Naive thymus-derived CD8-positive, alpha-beta T cell (primary cell): ENCODE data around the gene SLC38A4. TPM values are rescaled to one million over a fixed set of nuclear protein-coding genes. Genes with fewer than 3 reads are reported as not detected.

Source experiments
- ATAC-seq, 2 donors: fragments of 150-1000 bp; cut with Tn5 transposase in 1 of 2; sonication (Bioruptor Pico), chemical (Tn5 transposase) in 1 of 2; 1 replicate in 1 of 2; 2 replicates in 1 of 2; pipeline ENCODE4 v1.10.0; 2021; ENCODE audit warnings: mild to moderate bottlenecking in 2 of 2, moderate library complexity in 2 of 2
- POLR2A ChIA-PET: fragments of 350-600 bp; sonication (Branson Sonifier 250); formaldehyde crosslinking; loops from one replicate; lab custom pipeline; 2021; ENCODE audit warnings: antibody characterized with exemption; lab: Charles Lee
- DNase-seq, 10 donors: peaks; one replicate each; pipeline versions ENCODE4 v3.0.0 to v3.0.0-alpha.2; 2020 to 2022
- H3K27ac Mint-ChIP-seq, 10 donors: one replicate each; pipeline ENCODE4 v1.8.0; 2020 to 2022; ENCODE audit warnings: mild to moderate bottlenecking in 10 of 10, mixed read lengths in 10 of 10, moderate library complexity in 4 of 10, inconsistent platforms in 1 of 10
- H3K27me3 Mint-ChIP-seq, 5 donors: one replicate each; pipeline ENCODE4 v1.8.0; 2021 to 2022; ENCODE audit warnings: mixed read lengths in 5 of 5
- H3K36me3 Mint-ChIP-seq, 3 donors: one replicate each; pipeline ENCODE4 v1.8.0; 2020 to 2022; ENCODE audit warnings: mixed read lengths in 3 of 3, mild to moderate bottlenecking in 2 of 3, inconsistent platforms in 1 of 3
- H3K4me1 Mint-ChIP-seq, 4 donors: one replicate each; pipeline ENCODE4 v1.8.0; 2021 to 2022; ENCODE audit warnings: mixed read lengths in 4 of 4
- H3K4me3 Mint-ChIP-seq, 10 donors: one replicate each; pipeline ENCODE4 v1.8.0; 2020 to 2022; ENCODE audit warnings: mild to moderate bottlenecking in 10 of 10, mixed read lengths in 10 of 10, moderate library complexity in 6 of 10, inconsistent platforms in 1 of 10
- H3K9me3 Mint-ChIP-seq, 9 donors: one replicate each; pipeline ENCODE4 v1.8.0; 2020 to 2022; ENCODE audit warnings: mixed read lengths in 9 of 9, mild to moderate bottlenecking in 3 of 9, inconsistent platforms in 1 of 9, moderate library complexity in 1 of 9
- polyA plus RNA-seq, 3 donors: library from polyadenylated mRNA; unstranded; fragments of 300-500 nt; fragmentation: Illumina TruSeq; gene quantifications; one replicate each; pipeline ENCODE4 v1.2.3, GENCODE V29; 2021
- total RNA-seq, 8 experiments: library from RNA in 2 of 8; stranded (reverse) in 2 of 8; gene quantifications; one replicate each; pipeline ENCODE4 v1.2.3 and lab custom pipeline; 2021 to 2026

SLC38A4 gene
- total and polyA plus RNA-seq, 5 experiments from 2014 or later = not detected

DNA sequence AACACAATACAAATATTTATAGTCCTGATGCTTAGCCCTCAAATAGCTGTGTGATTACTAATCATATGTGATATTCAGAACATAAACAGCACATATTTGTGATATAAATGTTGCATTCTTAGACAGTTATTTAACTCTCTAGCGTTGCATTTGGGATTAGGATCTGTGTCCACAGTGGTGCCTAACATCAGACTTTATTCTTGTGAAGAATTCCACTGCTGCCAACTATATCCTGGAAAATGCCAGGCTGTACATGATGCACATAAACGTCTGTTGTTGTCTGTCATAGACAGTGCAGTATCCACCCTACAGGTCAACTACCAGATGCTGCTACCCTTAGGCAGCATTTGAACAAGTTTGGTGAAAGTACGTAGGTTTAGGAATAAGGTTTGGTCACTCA, 39.0 kb downstream of the SLC38A4 start:
- no peaks in the 10 kb centered on the region for H3K4me1 Mint-ChIP-seq
- DNase-seq = no peak
- peaks cover 0 to 8% (median 6%) of the 10 kb centered on the region in 5 donors for H3K27me3 Mint-ChIP-seq
- no peaks in the 10 kb centered on the region for H3K36me3 Mint-ChIP-seq
- H3K9me3 Mint-ChIP-seq = peaks cover 0 to 1% (median 0%) of the 10 kb centered on the region in 9 donors
- no peak overlapping the region for H3K4me3 Mint-ChIP-seq
- H3K27ac Mint-ChIP-seq = no peak overlapping the region
- ATAC-seq = no peak
- POLR2A ChIA-PET = no interaction called here

DNA sequence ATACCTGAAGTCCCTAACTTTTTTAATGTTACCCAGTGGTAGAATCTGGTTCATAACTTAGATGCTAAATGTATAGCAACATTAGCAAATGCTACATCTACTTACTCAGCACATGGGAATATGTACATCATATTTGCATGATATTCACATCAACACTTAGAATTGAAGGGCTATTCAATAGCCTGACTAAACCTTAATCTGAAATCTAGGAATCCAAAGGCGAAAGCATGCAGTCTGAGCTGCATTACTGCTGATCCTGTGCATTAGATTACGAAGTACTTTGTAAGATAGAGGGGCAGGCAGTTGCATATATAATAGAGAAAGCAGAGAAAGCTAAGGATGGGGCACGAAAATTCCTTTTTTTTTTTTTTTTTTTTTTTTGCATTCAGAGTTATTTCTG, 40.4 kb downstream of the SLC38A4 start:
- POLR2A ChIA-PET = no interaction called here
- no peaks in the 10 kb centered on the region for H3K4me1 Mint-ChIP-seq
- DNase-seq (no peak), ATAC-seq (no peak)
- H3K27ac Mint-ChIP-seq = no peak overlapping the region
- no peaks in the 10 kb centered on the region for H3K36me3 Mint-ChIP-seq
- H3K27me3 Mint-ChIP-seq = peaks cover 0 to 7% (median 1%) of the 10 kb centered on the region in 5 donors
- H3K9me3 Mint-ChIP-seq = no peaks in the 10 kb centered on the region
- no peak overlapping the region for H3K4me3 Mint-ChIP-seq

DNA sequence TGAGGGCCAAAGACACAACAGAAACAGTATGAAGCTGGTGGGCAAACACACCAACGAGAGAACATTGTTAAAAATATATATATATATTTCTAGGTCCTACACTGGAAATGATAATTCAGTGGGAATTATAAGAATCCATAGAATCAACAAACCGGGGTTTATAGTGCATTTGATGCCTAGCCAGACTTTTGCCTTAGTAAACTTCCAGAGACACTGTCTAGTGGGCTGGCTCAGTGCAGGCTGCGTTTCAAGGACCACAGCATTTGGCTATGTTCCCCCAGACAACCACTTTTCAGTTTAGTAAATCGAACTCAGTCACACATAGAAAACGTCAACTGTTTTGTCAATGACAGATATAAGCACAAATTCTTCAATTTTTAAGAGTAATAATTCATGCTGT, 41.9 kb downstream of the SLC38A4 start:
- Mint-ChIP-seq H3K27ac (no peak overlapping the region), H3K27me3 (peaks cover 0 to 7% (median 0%) of the 10 kb centered on the region in 5 donors), H3K4me3 (no peak overlapping the region), H3K36me3 (no peaks in the 10 kb centered on the region), H3K4me1 (no peaks in the 10 kb centered on the region), H3K9me3 (no peaks in the 10 kb centered on the region)
- no peak for ATAC-seq
- POLR2A ChIA-PET = no interaction called here
- DNase-seq = no peak

DNA sequence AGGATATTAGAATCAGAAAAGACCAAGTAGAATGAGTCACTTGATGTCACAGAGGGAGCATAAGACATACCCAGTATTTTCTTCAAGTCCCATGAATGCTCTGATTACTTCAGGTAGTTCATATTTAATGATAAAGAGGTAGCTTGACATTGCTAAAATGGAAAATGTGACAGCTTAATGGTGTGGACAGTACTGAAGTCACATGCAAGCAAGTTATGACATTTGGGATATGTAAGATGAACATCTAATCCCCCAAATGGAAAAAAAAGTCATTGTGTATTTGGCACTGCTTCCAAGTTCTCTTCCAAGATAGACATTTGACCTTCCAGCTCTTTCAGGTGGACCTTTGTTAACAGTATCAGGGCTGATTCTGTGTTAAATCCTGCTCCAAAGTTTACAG, 45.9 kb downstream of the SLC38A4 start:
- H3K9me3 Mint-ChIP-seq = no peaks in the 10 kb centered on the region
- H3K36me3 Mint-ChIP-seq = no peaks in the 10 kb centered on the region
- H3K4me3 Mint-ChIP-seq = no peak overlapping the region
- no peaks in the 10 kb centered on the region for H3K4me1 Mint-ChIP-seq
- ATAC-seq (no peak), DNase-seq (no peak)
- peaks cover 0 to 7% (median 0%) of the 10 kb centered on the region in 5 donors for H3K27me3 Mint-ChIP-seq
- no peak overlapping the region for H3K27ac Mint-ChIP-seq
- POLR2A ChIA-PET = no interaction called here

DNA sequence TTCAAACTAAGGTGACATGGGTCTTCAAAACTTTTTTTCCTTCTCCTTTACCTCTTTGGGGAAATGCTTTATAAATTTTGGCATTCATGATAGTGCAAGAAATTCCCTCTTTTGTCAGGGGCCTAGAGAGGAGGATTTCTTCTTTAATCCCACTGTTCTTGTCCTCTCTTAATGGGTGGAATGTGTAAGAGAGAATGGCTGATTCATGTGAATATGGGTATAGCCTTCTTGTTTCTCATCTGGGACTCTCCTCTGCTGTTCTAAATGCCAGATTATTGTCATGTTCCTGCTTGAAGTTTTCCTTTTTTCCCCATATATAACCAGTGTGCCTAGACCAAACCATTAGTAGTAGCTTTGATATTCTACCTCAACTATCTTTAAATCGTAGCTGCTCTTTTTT, 46.7 kb downstream of the SLC38A4 start:
- POLR2A ChIA-PET = no interaction called here
- Mint-ChIP-seq H3K4me1 (no peaks in the 10 kb centered on the region), H3K27ac (no peak overlapping the region), H3K4me3 (no peak overlapping the region), H3K27me3 (peaks cover 0 to 7% (median 0%) of the 10 kb centered on the region in 5 donors), H3K36me3 (no peaks in the 10 kb centered on the region), H3K9me3 (no peaks in the 10 kb centered on the region)
- DNase-seq = no peak
- ATAC-seq = no peak

DNA sequence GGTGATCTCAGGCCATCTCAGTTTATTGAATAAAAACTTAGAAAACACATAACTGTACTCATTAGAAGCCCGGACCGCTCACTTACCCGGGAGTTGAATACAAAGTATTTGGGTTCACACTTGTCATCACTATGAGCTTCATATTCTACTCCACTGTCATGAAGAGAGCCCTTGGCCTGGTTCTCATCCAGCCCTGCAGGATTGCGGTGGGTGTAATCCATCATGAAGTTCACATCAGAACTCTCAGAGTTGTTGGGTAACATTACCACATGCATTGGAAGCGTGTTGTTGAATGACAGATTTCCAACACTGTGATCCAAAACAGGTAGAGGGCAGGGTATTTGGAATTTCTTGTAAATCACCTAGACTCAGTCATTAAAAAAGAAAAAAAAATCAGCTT, 47.4 kb downstream of the SLC38A4 start:
- DNase-seq (no peak), ATAC-seq (no peak)
- no peaks in the 10 kb centered on the region for H3K4me1 Mint-ChIP-seq
- no peaks in the 10 kb centered on the region for H3K9me3 Mint-ChIP-seq
- no peaks in the 10 kb centered on the region for H3K36me3 Mint-ChIP-seq
- POLR2A ChIA-PET = no interaction called here
- H3K27ac Mint-ChIP-seq = no peak overlapping the region
- H3K4me3 Mint-ChIP-seq = no peak overlapping the region
- peaks cover 0 to 5% (median 0%) of the 10 kb centered on the region in 5 donors for H3K27me3 Mint-ChIP-seq

DNA sequence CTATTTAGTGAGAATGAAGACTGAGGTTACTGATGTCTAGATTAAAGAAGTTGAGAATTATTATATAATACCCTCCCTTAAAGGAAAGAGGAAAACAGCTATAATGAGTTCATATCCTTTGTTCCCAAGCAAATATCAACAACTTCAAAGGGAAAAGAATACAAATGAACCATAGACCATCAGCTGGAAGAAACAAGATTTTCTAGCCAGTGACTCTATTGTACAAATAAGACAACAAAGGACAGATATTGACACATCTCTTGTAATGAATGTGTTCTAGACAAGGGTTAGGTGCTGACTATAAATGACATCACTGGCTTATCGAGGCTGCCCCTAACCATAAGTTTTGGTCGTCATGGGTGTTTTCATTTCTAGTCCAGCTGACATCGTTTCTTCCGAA, 48.2 kb downstream of the SLC38A4 start:
- Mint-ChIP-seq H3K4me3 (no peak overlapping the region), H3K9me3 (no peaks in the 10 kb centered on the region), H3K36me3 (no peaks in the 10 kb centered on the region), H3K4me1 (no peaks in the 10 kb centered on the region), H3K27ac (no peak overlapping the region), H3K27me3 (no peaks in the 10 kb centered on the region)
- no peak for DNase-seq
- POLR2A ChIA-PET = no interaction called here
- no peak for ATAC-seq

DNA sequence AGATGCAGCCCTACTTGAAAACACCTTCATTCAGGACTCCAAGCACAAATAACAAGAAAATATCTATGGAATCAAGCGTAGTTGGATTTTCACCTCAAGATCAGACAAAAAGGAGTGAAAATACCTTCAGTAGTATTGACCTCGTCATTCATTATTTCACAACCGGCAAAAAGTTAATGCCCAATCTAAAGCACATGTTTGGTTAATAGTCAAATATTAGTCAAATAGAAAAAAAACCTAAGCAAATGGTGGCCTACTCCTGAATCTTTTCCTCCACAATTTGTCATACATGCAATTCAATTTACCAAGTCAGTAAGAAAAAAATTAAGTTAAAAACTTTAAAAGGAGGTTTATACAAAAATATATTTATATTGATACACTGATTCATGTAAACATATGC, 50.0 kb downstream of the SLC38A4 start:
- Mint-ChIP-seq H3K27me3 (peaks cover 0 to 3% (median 0%) of the 10 kb centered on the region in 5 donors), H3K36me3 (no peaks in the 10 kb centered on the region), H3K4me3 (no peak overlapping the region), H3K27ac (no peak overlapping the region), H3K4me1 (no peaks in the 10 kb centered on the region), H3K9me3 (no peaks in the 10 kb centered on the region)
- ATAC-seq (no peak), DNase-seq (no peak)
- POLR2A ChIA-PET = no interaction called here

DNA sequence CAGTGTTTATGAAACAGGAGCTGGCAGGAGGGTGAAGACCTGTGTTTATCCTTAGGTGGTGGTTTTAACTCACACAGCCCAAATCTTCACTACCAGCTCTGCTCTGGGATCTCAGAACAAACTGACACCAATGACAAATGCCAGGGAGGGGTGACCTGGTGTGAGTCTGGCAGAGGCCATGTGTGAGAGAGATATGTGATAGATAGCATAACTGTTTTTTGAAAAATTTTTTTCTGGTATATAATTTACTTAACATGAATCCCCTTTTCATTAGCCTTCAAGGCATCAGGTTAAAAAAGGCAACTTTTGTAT, 51.5 kb downstream of the SLC38A4 start:
- Mint-ChIP-seq H3K36me3 (no peaks in the 10 kb centered on the region), H3K4me1 (no peaks in the 10 kb centered on the region), H3K27ac (no peak overlapping the region), H3K9me3 (no peaks in the 10 kb centered on the region), H3K4me3 (no peak overlapping the region), H3K27me3 (peaks cover 0 to 3% (median 0%) of the 10 kb centered on the region in 5 donors)
- POLR2A ChIA-PET = no interaction called here
- no peak for DNase-seq
- no peak for ATAC-seq

DNA sequence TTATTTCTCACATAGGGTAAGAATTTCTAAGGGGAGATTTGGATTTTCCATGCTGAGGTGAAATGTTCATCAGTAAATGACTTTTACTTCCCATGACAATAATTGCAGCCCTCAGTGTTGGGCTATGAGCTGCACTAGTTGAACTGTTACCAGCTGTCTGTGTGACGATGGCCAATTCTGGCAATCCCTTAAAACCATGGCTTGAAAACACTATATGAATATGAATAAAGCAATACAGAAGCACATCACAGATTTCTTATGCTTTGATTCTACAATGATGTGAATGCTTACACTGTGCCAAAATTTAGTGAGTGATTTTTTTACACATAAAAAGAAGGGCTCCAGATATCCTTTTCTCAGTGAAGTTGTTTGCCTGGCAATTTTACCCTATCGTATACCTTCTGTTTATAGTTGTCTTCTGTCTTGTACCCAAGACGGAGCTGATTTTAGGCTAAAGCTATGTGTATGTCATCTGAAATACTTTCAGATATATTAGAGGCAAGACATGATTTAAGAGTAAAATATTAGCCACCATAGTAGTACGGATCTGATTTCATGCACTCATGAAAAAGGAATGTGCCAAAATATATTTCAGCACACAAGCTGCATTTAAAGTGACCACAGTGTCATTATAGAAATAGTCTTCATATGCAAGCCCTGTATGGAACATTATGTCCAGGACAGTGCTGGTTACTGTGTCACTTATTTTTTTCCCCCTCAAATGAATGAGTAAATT, 52.0 kb downstream of the SLC38A4 start:
- Mint-ChIP-seq H3K36me3 (peaks cover 0 to 1% (median 0%) of the 10 kb centered on the region in 3 donors), H3K4me1 (no peaks in the 10 kb centered on the region), H3K4me3 (no peak overlapping the region), H3K27me3 (peaks cover 0 to 3% (median 0%) of the 10 kb centered on the region in 5 donors), H3K9me3 (no peaks in the 10 kb centered on the region), H3K27ac (no peak overlapping the region)
- POLR2A ChIA-PET = no interaction called here
- ATAC-seq (no peak), DNase-seq (no peak)

DNA sequence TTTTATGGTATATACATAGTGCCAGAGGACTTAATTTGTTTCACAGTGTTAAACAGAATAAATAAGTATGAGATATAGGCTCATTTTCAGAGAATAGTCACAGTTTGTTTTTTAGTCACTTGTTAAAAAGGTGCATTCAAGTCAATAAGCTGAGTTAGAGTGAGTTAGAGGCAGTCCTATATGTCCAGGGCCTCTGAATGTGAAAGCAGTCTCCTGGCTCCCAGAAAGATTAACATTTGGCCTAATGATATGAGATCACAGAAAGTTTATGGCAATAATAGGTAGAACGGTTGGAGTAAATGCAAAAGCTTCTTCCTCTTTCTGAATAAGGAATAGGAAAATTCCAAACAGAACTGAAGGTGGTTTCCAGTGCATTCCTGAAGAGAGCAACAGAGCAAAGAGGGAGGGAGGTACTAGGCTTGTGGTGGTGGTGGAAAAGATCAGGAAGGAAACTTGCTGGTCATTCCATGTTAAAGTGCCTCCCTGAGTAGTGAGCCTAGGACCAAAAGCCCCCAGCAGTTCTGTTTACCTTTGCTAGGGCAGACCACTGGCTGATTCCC, 54.4 kb downstream of the SLC38A4 start:
- no peak for ATAC-seq
- no peak overlapping the region for H3K27ac Mint-ChIP-seq
- H3K4me3 Mint-ChIP-seq = no peak overlapping the region
- peaks cover 0 to 1% (median 0%) of the 10 kb centered on the region in 3 donors for H3K36me3 Mint-ChIP-seq
- H3K4me1 Mint-ChIP-seq = no peaks in the 10 kb centered on the region
- no peak for DNase-seq
- POLR2A ChIA-PET = no interaction called here
- peaks cover 0 to 6% (median 0%) of the 10 kb centered on the region in 5 donors for H3K27me3 Mint-ChIP-seq
- H3K9me3 Mint-ChIP-seq = no peaks in the 10 kb centered on the region

DNA sequence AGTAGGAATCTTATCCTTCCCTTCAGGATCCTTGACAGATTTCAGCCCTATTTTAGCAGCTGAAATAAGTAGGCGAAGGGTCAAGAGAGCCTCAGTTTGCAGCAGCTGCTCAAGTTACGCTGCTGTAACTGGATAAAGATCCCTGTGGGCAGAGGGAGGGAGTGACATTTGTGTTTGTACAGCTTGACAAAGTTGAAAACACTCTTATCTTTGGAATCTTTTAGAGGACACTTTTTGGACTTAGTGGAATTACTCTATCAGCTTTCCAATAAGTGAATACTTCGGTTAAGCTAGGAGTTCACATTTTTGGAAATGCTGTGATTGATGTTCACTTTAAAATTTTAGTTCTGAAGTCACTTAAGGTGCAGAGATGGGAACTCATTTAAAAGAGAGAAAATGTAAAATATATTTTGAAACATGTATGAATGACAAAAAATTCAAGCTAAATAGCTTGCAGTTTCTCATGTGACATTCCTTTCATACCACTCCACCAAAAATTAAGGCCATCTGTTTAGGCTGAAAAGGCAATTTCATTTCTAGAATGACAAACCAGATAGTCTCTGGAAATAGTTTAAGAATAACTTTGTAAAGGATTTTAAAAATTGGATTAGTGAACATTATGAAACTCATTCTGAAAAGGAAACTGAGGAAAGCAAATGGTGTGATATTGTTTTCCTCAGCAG, 55.2 kb downstream of the SLC38A4 start:
- Mint-ChIP-seq H3K27ac (no peak overlapping the region), H3K9me3 (no peaks in the 10 kb centered on the region), H3K27me3 (peaks cover 0 to 6% (median 0%) of the 10 kb centered on the region in 5 donors), H3K4me3 (no peak overlapping the region), H3K4me1 (no peaks in the 10 kb centered on the region), H3K36me3 (peaks cover 0 to 1% (median 0%) of the 10 kb centered on the region in 3 donors)
- POLR2A ChIA-PET = no interaction called here
- DNase-seq (no peak), ATAC-seq (no peak)

DNA sequence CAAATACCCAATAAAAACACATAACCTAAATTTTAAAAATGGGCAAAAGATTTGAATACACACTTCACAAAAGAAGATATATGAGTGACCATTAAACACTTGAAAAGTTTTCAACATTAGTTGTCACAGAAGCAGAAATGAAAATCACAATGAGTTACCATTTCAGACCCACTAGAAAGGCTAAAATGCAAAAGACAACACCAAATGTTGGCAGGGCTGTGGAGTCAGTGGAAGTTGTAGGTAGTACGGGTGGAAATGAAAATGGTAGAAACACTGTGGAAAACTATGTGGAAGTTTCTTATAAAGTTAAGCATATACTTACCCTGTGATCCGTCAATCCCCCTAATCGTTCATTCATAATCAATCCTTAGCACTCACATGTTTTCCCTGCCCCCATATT, 61.8 kb downstream of the SLC38A4 start:
- no peak overlapping the region for H3K4me3 Mint-ChIP-seq
- POLR2A ChIA-PET = no interaction called here
- H3K27ac Mint-ChIP-seq = no peak overlapping the region
- no peaks in the 10 kb centered on the region for H3K4me1 Mint-ChIP-seq
- H3K36me3 Mint-ChIP-seq = peaks cover 2 to 13% (median 6%) of the 10 kb centered on the region in 3 donors
- DNase-seq (no peak), ATAC-seq (no peak)
- peaks cover 0 to 17% (median 4%) of the 10 kb centered on the region in 9 donors for H3K9me3 Mint-ChIP-seq
- H3K27me3 Mint-ChIP-seq = peaks cover 0 to 5% (median 3%) of the 10 kb centered on the region in 5 donors
